Activated T-cell treated with anti-CD3 and anti-CD28 coated beads for 24 hours (primary cell): ENCODE data around the gene HOXB1.
"Not testable (repeated sequence)": the region's sequence is repeated elsewhere in the genome, so short reads cannot be mapped to it uniquely, and the experiment has no call there.

Experiments used
- DNase-seq: peaks from one replicate; pipeline ENCODE4 v3.0.0-alpha.2; 2020; ENCODE audit warnings: low read depth

The HOXB1 gene

GRCh38 chr17:48494335-48494734 is 36.5 kb downstream of the HOXB1 start:
- no peak for DNase-seq

- peak; percentile 45 for DNase-seq
Observed at GRCh38 chr17:48492401-48493298, 38.2 kb downstream of the HOXB1 start.

GRCh38 chr17:48491527-48492273 is 39.1 kb downstream of the HOXB1 start:
- DNase-seq, result no peak

GRCh38 chr17:48490451-48490892 is 40.3 kb downstream of the HOXB1 start:
- DNase-seq, result no peak

- DNase-seq, result no peak
Observed at GRCh38 chr17:48489781-48490180, 41.0 kb downstream of the HOXB1 start.

- DNase-seq, result no peak
Observed at GRCh38 chr17:48488548-48489106, 42.2 kb downstream of the HOXB1 start.

- no peak for DNase-seq
Observed at GRCh38 chr17:48487221-48487620, 43.6 kb downstream of the HOXB1 start.

GRCh38 chr17:48486557-48486956 is 44.3 kb downstream of the HOXB1 start:
- DNase-seq, result no peak

- DNase-seq, result no peak
Observed at GRCh38 chr17:48484850-48485249, 46.0 kb downstream of the HOXB1 start.

- DNase-seq, result no peak
Observed at GRCh38 chr17:48484256-48484655, 46.6 kb downstream of the HOXB1 start.

GRCh38 chr17:48483471-48484131 is 47.2 kb downstream of the HOXB1 start:
- DNase-seq, result no peak

GRCh38 chr17:48483004-48483403 is 47.8 kb downstream of the HOXB1 start:
- no peak for DNase-seq

GRCh38 chr17:48482301-48482700 is 48.5 kb downstream of the HOXB1 start:
- DNase-seq, result not testable (repeated sequence)

GRCh38 chr17:48479014-48479402 is 51.8 kb downstream of the HOXB1 start:
- DNase-seq, result no peak
